GM21526 (cell line): ENCODE results near the gene SMTN.

Experiments
- ATAC-seq: cut with Tn5 transposase; IDR thresholded peaks from one replicate; pipeline ENCODE4 v1.9.1; 2021; ENCODE audit warnings: moderate library complexity; ENCODE audit not compliant: unreplicated experiment, low FRiP score

SMTN gene

GRCh38 chr22:31124811-31125465, 43.8 kb downstream of the SMTN start:
- ATAC-seq: no peak

DNA sequence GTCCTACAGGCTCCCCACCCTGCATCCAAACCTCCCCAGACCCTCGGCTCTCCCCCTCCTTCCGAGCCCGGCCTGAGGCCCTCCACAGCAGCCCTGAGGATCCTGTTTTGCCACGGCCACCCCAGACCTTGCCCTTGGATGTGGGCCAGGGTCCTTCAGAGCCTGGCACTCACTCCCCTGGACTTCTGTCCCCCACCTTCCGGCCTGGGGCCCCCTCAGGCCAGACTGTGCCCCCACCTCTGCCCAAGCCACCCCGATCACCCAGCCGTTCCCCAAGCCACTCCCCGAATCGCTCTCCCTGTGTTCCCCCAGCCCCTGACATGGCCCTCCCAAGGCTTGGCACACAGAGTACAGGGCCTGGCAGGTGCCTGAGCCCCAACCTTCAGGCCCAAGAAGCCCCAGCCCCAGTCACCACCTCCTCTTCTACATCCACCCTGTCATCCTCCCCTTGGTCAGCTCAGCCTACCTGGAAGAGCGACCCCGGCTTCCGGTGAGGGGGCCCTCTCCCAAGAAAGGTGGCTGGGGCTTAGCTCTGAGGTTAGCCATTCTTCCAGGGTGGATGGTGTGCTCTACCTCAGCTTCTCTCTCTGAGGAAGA, 44.5 kb downstream of the SMTN start:
- no peak for ATAC-seq

DNA sequence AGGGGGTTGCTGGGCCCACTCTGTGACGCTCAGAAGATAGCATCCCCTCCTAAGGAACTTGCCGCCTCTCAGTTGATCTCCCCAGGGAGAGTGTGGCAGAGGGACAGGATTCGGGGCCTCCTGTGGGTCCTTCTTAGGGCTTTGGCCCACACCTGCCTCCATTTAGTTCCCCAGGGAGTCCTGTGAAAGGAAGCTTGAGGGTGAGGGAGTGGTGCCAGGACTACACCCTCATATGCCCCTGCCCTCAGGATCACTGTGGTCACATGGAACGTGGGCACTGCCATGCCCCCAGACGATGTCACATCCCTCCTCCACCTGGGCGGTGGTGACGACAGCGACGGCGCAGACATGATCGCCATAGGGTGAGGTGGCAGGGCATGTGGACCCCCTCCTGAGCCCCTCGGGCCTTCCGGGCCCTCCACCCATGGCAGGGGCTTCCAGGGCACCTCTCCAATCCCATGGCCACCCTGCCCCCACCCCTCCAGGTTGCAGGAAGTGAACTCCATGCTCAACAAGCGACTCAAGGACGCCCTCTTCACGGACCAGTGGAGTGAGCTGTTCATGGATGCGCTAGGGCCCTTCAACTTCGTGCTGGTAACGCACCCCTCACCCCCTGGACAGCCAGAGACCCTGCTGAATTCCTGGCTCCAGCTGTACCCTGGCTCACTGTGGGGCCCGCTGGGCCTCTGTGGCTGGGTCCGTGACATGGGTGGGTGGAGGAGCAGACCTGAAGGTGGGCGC, 45.2 kb downstream of the SMTN start:
- no peak for ATAC-seq

DNA sequence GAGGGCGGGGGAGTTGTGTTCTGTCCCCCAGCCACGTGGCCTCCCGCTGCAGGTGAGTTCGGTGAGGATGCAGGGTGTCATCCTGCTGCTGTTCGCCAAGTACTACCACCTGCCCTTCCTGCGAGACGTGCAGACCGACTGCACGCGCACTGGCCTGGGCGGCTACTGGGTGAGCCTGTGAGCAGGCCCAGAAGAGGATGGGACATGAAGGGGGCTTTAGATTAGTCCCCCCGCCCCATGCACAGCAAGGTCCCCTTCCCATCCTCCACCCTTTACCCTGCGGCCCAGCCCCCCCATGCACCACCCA, 45.7 kb downstream of the SMTN start:
- no peak for ATAC-seq

- no peak for ATAC-seq
Observed at GRCh38 chr22:31127181-31127772, 46.2 kb downstream of the SMTN start.

GRCh38 chr22:31128156-31128555, 47.0 kb downstream of the SMTN start:
- ATAC-seq: no peak

DNA sequence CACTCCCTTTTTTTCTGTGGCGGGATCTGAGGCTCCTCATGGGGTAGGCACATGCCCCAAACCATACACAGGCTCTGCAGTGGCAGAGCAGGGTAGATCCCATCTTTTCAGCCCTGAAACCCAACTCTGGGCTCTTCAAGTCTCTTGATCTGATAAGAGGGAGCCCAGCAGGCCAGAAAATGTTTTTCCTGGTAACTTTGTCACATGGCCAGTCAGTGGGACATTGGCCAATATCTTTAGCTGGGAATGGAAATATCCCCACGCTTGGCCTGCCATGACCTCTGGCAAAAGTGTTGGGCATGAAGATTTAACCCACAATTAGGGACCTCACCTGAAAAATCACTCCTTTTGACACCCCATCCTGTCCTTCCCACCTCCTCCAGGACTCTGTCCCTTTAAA, 49.8 kb downstream of the SMTN start:
- ATAC-seq: no peak

GRCh38 chr22:31133911-31134310, 52.8 kb downstream of the SMTN start:
- ATAC-seq: no peak

- no peak for ATAC-seq
Observed at GRCh38 chr22:31134688-31135087, 53.6 kb downstream of the SMTN start.

- ATAC-seq: no peak
Observed at GRCh38 chr22:31135706-31136105, 54.6 kb downstream of the SMTN start.

DNA sequence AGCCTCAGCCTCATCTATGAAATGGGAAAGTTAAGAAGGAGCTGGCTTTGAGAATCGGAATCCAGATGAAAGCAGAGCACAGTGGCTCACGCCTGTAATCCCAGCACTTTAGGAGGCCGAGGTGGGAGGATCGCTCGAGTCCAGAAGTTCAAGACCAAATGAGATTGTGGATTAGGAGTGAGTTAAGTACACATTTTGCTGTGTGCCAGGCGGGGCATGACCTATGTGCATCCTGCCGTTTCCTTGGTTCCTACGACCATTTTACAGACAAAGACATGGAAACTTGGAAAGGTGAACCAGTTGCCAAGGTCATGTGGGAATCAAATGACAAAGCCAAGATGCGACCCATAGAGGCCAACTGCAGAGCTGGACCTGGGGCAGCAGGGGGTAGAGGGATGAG, 55.0 kb downstream of the SMTN start:
- ATAC-seq: no peak

- ATAC-seq: no peak
Observed at GRCh38 chr22:31136711-31137110, 55.6 kb downstream of the SMTN start.

DNA sequence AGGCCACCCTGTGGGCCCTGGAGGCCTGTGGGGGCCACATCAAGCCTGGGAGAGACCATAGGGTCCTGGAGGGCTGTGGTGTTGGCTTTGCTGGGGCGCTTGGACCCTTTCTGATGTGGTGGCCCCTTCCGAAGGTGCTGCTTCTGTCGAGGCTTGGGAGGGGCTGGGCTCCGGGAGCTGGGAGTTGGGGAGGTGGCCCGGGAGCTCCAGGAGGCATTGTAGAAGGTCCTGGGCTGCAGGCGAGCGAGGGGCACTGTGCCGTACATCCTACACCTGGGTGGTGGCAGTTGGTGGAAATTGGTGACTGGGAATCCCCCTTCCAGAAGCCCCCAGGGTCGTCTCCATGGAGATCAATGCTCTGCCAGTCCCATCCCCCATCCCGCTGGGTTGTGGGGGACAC, 56.6 kb downstream of the SMTN start:
- no peak for ATAC-seq

DNA sequence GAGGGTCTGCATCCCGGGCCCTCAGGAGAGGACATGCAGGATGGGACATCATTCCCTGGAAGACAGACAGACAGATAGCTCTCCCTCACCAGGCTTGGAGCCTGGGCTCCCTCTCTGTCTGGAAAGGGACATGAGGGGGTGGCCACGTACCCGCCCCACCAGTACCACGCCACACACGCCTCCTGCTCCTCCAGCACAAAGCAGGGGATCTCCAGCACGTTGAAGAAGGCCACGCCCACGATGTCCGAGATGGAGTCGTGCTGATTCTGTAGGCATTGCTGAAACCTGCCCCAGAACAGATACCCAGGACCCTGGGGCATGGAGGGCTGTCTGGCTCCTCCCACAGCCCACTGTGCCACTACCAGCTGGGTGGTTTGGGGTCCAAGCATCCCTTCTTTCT, 57.0 kb downstream of the SMTN start:
- ATAC-seq: no peak

- no peak for ATAC-seq
Observed at GRCh38 chr22:31139066-31139465, 57.9 kb downstream of the SMTN start.

- no peak for ATAC-seq
Observed at GRCh38 chr22:31139866-31140716, 59.0 kb downstream of the SMTN start, which contains the start of gene PLA2G3. PLA2G3 (minus strand) TSS chr22:31140508; CDS start chr22:31140354, 154 bp downstream.

DNA sequence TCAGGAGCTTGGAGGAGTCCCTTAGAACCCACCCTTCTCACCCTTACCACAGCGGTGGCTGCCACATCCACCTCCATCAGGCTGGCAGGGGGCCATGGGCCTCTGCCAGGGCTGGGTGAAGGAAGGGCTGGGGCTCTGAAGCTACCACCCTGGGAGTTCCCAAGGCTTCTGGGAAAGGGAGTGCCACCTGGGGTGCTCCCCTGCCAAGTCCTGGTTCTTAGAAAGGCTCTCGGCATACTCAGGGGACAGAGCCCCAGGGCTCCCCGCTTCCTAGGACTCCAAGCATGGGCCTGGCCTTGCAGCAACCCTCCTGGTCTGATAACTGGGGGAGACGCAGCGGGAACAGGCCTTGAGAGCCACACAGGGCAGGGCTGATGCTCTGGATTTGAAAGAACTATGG, 59.6 kb downstream of the SMTN start:
- no peak for ATAC-seq

DNA sequence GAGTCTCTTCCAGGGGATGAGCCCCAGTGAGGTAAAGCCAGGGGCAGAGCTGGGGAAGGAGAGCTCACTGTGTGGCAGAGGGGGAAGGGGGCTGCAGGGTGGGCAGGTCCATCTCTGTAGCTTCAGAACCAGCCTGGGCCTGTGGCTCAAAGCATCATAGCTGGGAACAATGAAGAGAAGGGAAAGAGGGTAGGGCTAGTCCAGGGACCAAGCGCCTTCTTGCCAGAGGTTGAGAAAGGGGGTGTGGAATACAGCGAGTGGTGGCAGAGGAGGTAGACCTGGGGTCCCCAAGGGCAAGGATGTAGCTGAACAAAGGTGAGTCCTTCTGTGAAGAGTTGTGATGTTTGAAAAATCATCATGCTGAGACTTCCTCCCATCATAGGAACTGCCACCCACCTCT, 60.4 kb downstream of the SMTN start:
- ATAC-seq: no peak

- ATAC-seq: no peak
Observed at GRCh38 chr22:31142285-31142684, 61.2 kb downstream of the SMTN start.

GRCh38 chr22:31143038-31143437, 61.9 kb downstream of the SMTN start:
- no peak for ATAC-seq

GRCh38 chr22:31143537-31143936, 62.4 kb downstream of the SMTN start:
- ATAC-seq: no peak
